Tibial nerve (tissue), 4 donors: ENCODE measurements around the gene AIFM3.

Source experiments
- CTCF ChIP-seq, 5 experiments: fragments of 200-600 bp in 3 of 5; fragments of 450-650 bp in 2 of 5; sonication (generic) in 3 of 5; IDR thresholded peaks; one replicate each; pipeline ENCODE4 v1.5.1; 2016 to 2019; ENCODE audit warnings: antibody characterized with exemption in 5 of 5, mild to moderate bottlenecking in 3 of 5, moderate library complexity in 2 of 5
- EP300 ChIP-seq, 2 donors: sonication (generic); formaldehyde crosslinking; IDR thresholded peaks; one replicate each; pipeline ENCODE4 v1.6.1; 2017; ENCODE audit warnings: antibody characterized with exemption in 2 of 2, mild to moderate bottlenecking in 1 of 2

GRCh38 chr22:20983081-20983771 is 16.2 kb downstream of the AIFM3 start:
- TF ChIP-seq EP300 (IDR thresholded peaks at IDR 0.05): no peak
- no peak for TF ChIP-seq CTCF (IDR thresholded peaks at IDR 0.05)
